ENCODE measurements around the gene BTN3A1. TPM values are rescaled to one million over a fixed set of nuclear protein-coding genes. Genes with fewer than 3 reads are reported as not detected.

The BTN3A1 gene
- total and polyA plus RNA-seq, 2 of the 13 experiments (the other 11 are each of a cell fraction or from before 2014, with no cell fraction given): 13.3 to 14.0 TPM

- Histone ChIP-seq H3K4me1 (ENCODE audit: insufficient read depth, low read length) (peaks cover 45% of the 10 kb centered on the region), H3K79me2 (ENCODE audit: insufficient read depth, low read length) (peaks cover 3% of the 10 kb centered on the region), H4K20me1 (ENCODE audit: insufficient read depth, low read length) (no peaks in the 10 kb centered on the region), H3K9ac (ENCODE audit: insufficient read depth, low read depth, low read length) (no peak overlapping the region), H3K4me2 (ENCODE audit: low read depth, low read length) (peak overlapping the region; percentile 76), H2AFZ (ENCODE audit: low read length) (peak overlapping the region; percentile 43), H3K36me3 (replicated peaks in 1 of 2; ENCODE audit: control insufficient read depth in 1 of 2, insufficient read depth in 2 of 2, low read length in 2 of 2) (no peaks in the 10 kb centered on the region), H3K27ac (ENCODE audit: extremely low read length, insufficient read depth, low read length) (no peak overlapping the region), H3K27me3 (ENCODE audit: control insufficient read depth in 1 of 2, insufficient read depth in 2 of 2, low read length in 2 of 2) (no peaks in the 10 kb centered on the region; a peak in 1 of 5 replicates), H3K9me3 (ENCODE audit: low read length) (no peaks in the 10 kb centered on the region), H3K4me3 (replicated peaks in 1 of 3; ENCODE audit: insufficient read depth in 1 of 3, low read depth in 2 of 3, low read length in 3 of 3) (peak overlapping the region in 2 of 3 experiments; percentile 28 to 47; a peak in 2 of 6 replicates)
- in situ Hi-C loops (cut with HindIII; ENCODE audit: extremely low pct_ligation_motif_present, low pct_unique_long_range_greater_than_20kb): no loop called here
- ATAC-seq (no peak), DNase-seq (ENCODE audit: low spot score) (no peak), FAIRE-seq (no peak)
- no peak for TF ChIP-seq ELF4 (CRISPR knock-in tag; IDR thresholded peaks at IDR 0.05; ENCODE audit: borderline replicate concordance)
- no peak for TF ChIP-seq ZNF615 (CRISPR knock-in tag; IDR thresholded peaks at IDR 0.05; ENCODE audit: borderline replicate concordance)
- peak; percentile 39; the same call in 1 of the 2 replicates for TF ChIP-seq ZMYM3 (CRISPR knock-in tag; IDR thresholded peaks at IDR 0.05)
- TF ChIP-seq RXRA (CRISPR knock-in tag; IDR thresholded peaks at IDR 0.05): 0 out of 2 replicates have a peak, but pooled peaks have one; percentile 11
- POLR2A ChIA-PET: no interaction called here
- CTCF ChIA-PET (ENCODE audit: low intra/inter-chr PET ratio, low total read pairs): no interaction called here
- 72% methylated on average over 14 of the region's 14 CpGs for WGBS (ENCODE audit: low lambda C conversion rate)
- intact Hi-C loops (cut with micrococcal nuclease; ENCODE audit: unreplicated experiment): no loop called here
- no TSS peak for BruUV-seq (replicated peaks)
Observed at GRCh38 chr6:26360451-26361416, 41.3 kb upstream of the BTN3A1 start.

GRCh38 chr6:26361544-26361943 is 40.5 kb upstream of the BTN3A1 start:
- BruUV-seq (replicated peaks): no TSS peak
- Histone ChIP-seq H3K27me3 (ENCODE audit: control insufficient read depth in 1 of 2, insufficient read depth in 2 of 2, low read length in 2 of 2) (no peaks in the 10 kb centered on the region; a peak in 1 of 5 replicates), H3K79me2 (ENCODE audit: insufficient read depth, low read length) (peaks cover 3% of the 10 kb centered on the region), H4K20me1 (ENCODE audit: insufficient read depth, low read length) (no peaks in the 10 kb centered on the region), H3K4me1 (ENCODE audit: insufficient read depth, low read length) (peaks cover 48% of the 10 kb centered on the region), H3K36me3 (replicated peaks in 1 of 2; ENCODE audit: control insufficient read depth in 1 of 2, insufficient read depth in 2 of 2, low read length in 2 of 2) (no peaks in the 10 kb centered on the region), H3K4me2 (ENCODE audit: low read depth, low read length) (peak overlapping the region; percentile 76), H3K9me3 (ENCODE audit: low read length) (no peaks in the 10 kb centered on the region), H3K27ac (ENCODE audit: extremely low read length, insufficient read depth, low read length) (peak overlapping the region; percentile 23), H2AFZ (ENCODE audit: low read length) (peak overlapping the region; percentile 43), H3K9ac (ENCODE audit: insufficient read depth, low read depth, low read length) (peak overlapping the region; percentile 53), H3K4me3 (replicated peaks in 1 of 3; ENCODE audit: insufficient read depth in 1 of 3, low read depth in 2 of 3, low read length in 3 of 3) (peak overlapping the region in 2 of 3 experiments; percentile 28 to 47; a peak in 3 of 6 replicates)
- DNase-seq (ENCODE audit: low spot score) (no peak), FAIRE-seq (peak; percentile 18), ATAC-seq (peak; percentile 49)
- POLR2A ChIA-PET: interaction anchor here (1.0 to 3.3 kb wide), 4 partner anchors 11 to 176 kb away, joined by 3 to 13 read pairs (median 6); partner anchors contain the start of genes BTN2A2 and HMGN4
- in situ Hi-C loops (cut with HindIII; ENCODE audit: extremely low pct_ligation_motif_present, low pct_unique_long_range_greater_than_20kb) (no loop called here), intact Hi-C loops (cut with micrococcal nuclease; ENCODE audit: unreplicated experiment) (no loop called here)
- CTCF ChIA-PET (ENCODE audit: low intra/inter-chr PET ratio, low total read pairs): no interaction called here
- WGBS (ENCODE audit: low lambda C conversion rate): 29% methylated on average over 5 of the region's 5 CpGs
- TF ChIP-seq PTBP1 (IDR thresholded peaks at IDR 0.05; ENCODE audit: low read depth, low read length, poor library complexity, severe bottlenecking): no peak
- TF ChIP-seq ZNF24 (IDR thresholded peaks at IDR 0.05): no peak
- TF ChIP-seq SAP130 (CRISPR knock-in tag; IDR thresholded peaks at IDR 0.05; ENCODE audit: low read depth): 0 out of 2 replicates have a peak, but pooled peaks have one; percentile 7
- no peak for TF ChIP-seq TGIF2 (CRISPR knock-in tag; IDR thresholded peaks at IDR 0.05)
- TF ChIP-seq ZNF605 (CRISPR knock-in tag; IDR thresholded peaks at IDR 0.05): 0 out of 2 replicates have a peak, but pooled peaks have one; percentile 51
- no peak for TF ChIP-seq FUBP1 (CRISPR knock-in tag; IDR thresholded peaks at IDR 0.05; ENCODE audit: borderline replicate concordance)
- no peak for TF ChIP-seq ZSCAN5A (CRISPR knock-in tag; IDR thresholded peaks at IDR 0.05; ENCODE audit: borderline replicate concordance)
- no peak for TF ChIP-seq MBNL3 (CRISPR knock-in tag; conservative IDR thresholded peaks at IDR 0.05)
- peak; percentile 42; the same call in 1 of the 2 replicates for TF ChIP-seq ZBTB7B (CRISPR knock-in tag; IDR thresholded peaks at IDR 0.05)
- TF ChIP-seq JUND (CRISPR knock-in tag; IDR thresholded peaks at IDR 0.05): no peak
